ENCODE data around the gene HDHD3.
"Not testable (repeated sequence)": the region's sequence is repeated elsewhere in the genome, so short reads cannot be mapped to it uniquely, and the experiment has no call there.

The HDHD3 gene

GRCh38 chr9:113389451-113389850 is 12.7 kb upstream of the HDHD3 start:
- DNase-seq = no peak

- DNase-seq = no peak
These were observed 12.0 kb upstream of the HDHD3 start for GRCh38 chr9:113388833-113389232.

DNA sequence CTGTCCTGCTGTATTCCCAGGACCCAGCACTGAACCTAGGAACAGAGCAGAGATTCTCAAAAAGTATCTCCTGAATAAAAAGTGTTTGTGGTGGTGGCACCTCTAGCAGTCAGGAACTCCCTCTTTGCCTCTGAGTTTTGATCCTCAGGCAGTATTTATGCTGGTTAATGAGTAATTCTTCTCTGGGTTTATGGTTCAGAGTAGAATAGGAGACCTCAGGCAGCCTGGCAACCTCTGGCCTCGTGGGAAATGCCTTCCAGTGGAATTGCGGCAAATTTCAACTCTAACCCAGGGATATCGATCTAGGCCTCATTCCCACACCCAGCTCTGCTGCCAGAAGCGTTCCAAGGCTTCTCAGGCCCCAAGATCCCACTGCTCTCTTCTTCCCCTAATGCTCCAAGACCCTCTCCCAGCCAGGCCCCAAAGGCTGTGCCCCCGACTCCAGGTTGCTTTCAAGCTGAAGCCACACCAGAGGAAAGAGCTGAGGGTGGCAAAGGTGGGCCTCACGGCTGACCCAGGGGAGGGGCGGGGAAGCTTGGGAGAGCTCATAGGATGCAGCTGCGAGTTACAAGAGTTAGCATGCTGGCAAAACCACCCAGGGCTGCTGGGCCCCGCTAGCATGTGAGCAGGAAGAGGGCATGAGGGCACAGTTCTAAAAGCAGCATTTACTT is 10.9 kb upstream of the HDHD3 start:
- no peak for DNase-seq

DNA sequence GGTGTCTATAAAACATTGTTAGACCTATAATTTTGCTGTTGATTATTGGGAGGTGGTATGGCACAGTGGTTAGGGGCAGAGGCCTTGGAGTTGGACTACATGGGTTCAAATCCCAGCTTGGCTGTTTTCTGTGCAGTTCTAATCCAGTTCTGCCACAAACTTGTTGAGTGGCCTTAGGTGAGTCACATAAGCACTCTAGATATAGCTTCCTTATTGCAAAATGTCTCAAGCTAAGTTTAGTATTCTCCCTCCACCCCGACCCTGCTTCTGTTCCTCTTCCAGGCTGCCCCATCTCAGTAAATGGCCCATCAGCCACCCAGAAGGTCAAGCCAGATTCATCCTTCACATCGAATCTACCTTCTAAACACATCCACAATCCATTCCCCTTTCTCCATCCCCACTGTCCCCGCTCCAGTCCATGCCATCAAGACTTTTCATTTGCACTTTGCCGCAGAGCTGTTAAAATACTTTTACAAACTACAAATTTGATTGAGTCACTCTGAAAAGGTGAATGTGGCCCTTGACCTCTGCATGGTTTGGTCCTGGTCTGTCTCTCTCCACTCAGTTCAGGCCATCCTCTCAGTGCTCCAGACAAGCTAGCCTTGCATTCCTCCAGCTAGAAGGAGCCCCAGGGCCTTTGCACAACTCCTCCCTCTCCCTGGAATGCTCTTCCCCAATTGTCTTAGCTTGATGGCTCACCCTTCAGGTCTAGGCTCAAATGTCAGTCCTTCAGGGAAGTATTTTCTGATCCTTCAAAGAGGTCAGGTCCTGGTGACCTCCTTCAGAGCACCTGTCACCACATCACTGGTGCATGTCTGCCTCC is 10.0 kb upstream of the HDHD3 start:
- DNase-seq = no peak

DNA sequence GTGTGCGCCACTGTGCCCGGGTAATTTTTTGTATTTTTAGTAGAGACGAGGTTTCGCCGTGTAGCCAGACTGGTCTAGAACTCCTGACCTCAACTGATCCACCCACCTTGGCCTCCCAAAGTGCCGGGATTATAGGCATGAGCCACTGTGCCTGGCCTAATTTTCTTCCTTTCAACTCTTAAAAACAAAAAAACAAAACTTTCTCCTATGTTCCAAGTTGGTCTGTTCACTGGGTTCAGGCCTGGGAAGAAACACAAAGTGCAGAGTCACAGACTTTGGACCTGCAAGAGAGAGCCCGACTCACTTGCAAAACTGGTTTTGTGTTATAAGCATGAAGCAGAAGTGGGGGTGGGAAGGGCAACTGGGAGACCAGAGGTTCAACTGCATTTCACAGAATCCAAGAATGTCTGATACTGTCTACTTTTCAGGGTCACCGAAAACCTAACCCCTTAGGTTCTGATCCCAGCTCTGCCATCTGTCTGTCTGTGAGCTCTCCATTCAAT is 5.2 kb upstream of the HDHD3 start:
- DNase-seq = no peak

DNA sequence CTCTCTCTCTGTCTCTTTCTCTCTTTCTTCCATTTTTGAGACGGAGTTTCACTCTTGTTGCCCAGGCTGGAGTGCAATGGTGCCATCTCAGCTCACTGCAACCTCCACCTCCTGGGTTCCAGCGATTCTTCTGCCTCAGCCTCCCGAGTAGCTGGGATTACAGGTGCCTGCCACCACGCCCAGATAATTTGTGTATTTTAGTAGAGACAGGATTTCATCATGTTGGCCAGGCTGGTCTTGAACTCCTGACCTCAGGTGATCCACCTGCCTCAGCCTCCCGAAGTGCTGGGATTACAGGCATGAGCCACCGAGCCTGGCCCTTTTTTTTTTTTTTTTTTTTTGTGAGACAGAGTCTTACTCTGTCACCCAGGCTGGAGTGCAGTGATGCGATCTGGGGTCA is 4.7 kb upstream of the HDHD3 start:
- DNase-seq = not testable (repeated sequence)

GRCh38 chr9:113380869-113381378 is 4.1 kb upstream of the HDHD3 start:
- no peak for DNase-seq

- not testable (repeated sequence) for DNase-seq
These were observed 3.0 kb upstream of the HDHD3 start for GRCh38 chr9:113379829-113380210.

DNA sequence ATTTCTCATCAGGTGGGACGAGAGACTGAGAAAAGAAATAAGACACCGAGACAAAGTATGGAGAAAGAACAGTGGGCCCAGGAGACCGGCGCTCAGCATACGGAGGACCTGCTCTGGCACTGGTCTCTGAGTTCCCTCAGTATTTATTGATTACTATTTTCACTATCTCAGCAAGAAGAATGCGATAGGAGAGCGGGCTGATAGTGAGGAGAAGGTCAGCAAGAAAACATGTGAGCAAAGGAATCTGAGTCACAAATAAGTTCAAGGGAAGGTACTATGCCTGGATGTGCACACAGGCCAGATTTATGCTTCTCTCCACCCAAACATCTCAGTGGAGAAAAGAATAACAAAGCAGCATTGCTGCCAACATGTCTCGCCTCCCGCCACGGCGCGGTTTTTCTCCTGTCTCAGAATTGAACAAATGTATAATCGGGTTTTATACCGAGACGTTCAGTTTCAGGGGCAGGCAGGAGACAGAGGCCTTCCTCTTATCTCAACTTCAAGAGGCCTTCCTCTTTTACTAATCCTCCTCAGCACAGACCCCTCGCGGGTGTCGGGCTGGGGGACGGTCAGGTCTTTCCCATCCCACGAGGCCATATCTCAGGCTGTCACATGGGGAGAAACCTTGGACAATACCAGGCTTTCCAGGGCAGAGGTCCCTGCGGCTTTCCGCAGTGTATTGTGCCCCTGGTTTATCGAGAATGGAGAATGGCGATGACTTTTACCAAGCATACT is 2.5 kb upstream of the HDHD3 start:
- not testable (repeated sequence) for DNase-seq

GRCh38 chr9:113375057-113376023 is 1.4 kb downstream of the HDHD3 start:
- DNase-seq = no peak

GRCh38 chr9:113373676-113374392 is 3.0 kb downstream of the HDHD3 start:
- no peak for DNase-seq

GRCh38 chr9:113373256-113373655 is 3.5 kb downstream of the HDHD3 start:
- no peak for DNase-seq

DNA sequence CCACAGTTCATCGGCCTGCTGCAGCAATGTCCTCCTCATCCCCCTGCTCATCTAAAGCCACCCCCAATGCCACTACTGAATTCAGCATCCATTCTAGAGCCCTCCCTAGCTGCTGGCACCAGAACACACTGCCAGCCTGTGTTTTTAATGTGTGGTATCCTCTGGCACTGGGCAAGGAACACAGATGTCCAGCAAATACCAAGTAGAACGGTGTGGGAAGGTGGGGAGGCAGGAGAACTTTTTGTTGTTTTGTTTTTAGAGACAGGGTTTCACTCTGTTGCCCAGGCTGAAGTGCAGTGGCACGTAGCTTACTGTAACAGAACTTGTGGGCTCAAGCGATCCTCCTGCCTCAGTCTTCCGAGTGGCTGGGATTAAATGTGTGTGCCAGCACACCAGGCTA is 4.7 kb downstream of the HDHD3 start:
- DNase-seq = no peak

DNA sequence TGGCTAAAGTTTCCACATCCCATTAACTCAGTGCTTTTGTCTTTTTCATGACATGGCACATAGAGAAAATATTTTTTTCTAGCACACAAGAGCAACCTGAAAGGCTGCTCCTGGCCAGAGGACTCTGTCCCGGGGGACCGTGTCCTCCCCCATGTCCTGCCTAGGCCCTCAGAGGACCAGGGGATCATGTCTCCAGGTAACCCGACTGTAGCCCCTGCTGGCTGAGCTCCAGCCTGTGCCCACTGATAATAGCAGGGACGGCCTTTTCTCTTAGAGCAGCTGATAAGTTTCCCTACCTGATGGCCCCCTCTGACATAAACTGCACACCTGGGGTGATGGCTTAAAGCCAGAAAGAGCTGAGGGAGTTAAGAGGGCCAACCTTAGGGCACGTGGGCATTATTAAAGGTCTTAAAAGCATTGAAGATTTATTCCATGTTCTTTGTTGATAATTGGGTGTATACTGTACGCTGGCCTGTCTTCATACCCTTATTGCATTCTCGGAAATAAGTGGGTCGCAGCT is 5.9 kb downstream of the HDHD3 start:
- DNase-seq = no peak

- DNase-seq = no peak
These were observed 7.0 kb downstream of the HDHD3 start for GRCh38 chr9:113369855-113370140.

DNA sequence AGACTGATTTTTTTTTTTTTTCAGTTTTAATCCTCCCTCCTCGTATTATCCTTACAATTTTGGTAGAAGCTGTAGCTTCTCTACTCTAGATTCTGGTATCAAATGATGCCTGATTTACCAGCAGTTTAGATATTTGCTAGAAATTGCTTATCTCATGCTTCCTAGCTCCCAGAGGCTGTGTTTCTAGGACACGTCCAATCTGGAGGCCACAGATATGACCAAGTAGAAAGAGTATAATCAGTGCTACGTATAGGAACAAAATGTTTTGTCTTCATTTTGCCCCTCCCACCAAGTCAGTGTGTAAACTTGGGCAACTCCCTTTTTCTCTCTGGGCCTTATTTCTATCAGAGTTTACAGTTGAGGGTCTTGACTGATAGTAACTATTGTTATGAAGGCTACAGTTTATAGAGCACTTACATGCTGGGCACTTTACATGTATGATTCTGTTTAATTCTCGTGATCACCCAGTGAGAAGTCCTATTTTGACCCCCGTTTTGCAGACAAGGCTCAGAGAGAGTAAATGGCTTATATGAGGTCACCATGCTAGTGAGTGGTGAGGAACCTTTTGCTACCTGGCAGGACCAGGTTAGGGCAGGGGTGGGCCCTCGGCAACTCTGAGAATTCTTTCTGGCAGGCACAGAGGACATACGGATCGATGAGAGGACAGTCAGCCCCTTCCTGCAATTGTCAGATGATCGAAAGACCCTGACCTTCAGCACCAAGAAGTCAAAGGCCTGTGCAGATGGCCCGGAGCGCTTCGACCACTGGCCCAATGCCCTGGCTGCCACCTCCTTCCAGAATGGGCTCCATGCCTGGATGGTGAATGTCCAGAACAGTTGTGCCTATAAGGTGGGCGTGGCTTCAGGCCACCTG is 7.6 kb downstream of the HDHD3 start:
- no peak for DNase-seq

DNA sequence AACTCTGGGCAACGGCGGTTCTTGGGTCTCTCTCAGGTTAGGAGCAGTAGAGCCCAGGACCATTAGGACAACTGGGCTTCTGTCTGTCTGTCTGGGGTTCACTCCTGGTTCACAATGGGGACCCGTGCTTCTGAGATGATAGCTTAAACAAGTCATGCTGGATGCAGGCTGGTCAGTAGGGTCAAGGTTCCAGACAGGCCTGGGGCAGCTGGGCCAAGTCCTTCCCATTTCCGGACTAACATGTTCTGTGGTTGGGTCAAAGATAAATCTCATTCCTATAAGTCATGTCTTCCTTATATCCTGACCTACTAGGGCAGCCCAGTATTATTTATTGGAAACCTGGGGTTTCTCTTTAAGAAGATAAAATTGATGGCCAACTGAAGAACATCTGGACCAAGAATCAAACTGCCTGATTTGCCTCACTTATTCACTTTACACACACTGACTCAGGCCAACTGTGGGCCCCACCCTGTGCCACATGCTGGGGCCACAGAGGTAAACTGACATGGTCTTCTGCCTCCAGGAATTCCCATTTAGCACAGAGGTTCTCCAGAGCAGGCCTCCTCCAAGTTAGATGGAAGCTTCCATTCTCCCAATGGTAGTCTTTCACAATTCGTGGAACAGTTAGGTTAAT is 8.3 kb downstream of the HDHD3 start:
- no peak for DNase-seq

DNA sequence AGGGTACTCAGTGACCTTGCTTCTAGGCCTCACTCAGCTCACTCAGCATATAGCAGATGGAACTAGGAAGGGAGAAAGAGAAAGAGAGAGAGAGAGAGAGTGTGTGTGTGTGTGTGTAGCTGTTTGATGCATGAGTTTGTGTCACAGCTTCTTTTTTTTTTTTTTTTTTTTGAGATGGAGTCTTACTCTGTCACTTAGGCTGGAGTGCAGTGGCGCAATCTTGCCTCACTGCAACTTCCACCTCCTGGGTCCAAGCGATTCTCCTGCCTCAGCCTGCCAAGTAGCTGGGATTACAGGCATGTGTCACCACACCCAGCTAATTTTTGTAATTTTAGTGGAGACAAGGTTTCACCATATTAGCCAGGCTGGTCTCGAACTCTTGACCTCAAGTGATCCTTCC is 11.1 kb downstream of the HDHD3 start:
- not testable (repeated sequence) for DNase-seq

DNA sequence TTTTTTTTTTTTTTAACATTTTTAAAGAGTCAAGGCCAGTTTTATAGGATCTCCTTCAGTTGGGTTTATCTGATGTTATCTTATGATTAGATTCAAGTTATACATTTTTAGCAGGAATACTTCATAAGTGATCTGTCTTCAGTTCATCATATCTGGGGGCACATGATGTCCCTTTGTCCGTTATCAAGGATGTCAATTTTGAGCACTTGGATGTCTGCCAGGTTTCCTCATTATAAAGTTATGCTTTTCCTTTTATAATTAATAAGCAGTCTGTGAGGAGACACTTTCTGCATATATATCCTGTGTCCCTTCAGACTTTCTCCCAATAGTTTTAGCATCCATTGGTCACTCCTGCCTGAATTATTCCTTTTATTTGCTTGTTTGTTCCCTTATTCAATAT is 11.8 kb downstream of the HDHD3 start:
- DNase-seq = no peak

DNA sequence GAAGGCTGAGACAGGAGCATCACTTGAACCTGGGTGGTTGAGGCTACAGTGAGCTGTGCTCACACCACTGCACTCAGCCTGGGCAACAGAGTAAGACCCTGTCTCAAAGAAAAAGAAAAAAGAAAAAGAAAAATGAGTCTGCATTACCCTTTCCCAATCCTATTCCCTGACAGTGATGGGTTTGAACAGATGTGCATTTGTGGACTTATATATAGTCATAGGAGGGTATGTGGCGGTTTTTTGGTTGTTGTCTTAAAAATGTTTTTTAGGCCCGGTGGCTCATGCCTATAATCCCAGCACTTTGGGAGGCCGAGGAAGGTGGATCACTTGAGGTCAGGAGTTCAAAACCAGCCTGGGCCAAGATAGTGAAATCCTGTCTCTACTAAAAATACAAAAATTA is 13.4 kb downstream of the HDHD3 start:
- DNase-seq = no peak

Data from midbrain (tissue), 1 donor.